HL-60/S4 treated with retinoic acid at 250 ng/mL for 4 days and 3 days (cell line): Measurements from ENCODE around the gene CENPI.
"Not testable (repeated sequence)": the region's sequence is repeated elsewhere in the genome, so short reads cannot be mapped to it uniquely, and the experiment has no call there.

ENCODE experiments used
- in situ Hi-C: fragments of 300-500 bp; cut with MboI; formaldehyde crosslinking; loops from 2 replicates; pipeline ENCODE4 v1.7.0; 2022; ENCODE audit warnings: low sequenced_read_pairs

Gene CENPI, protein sequence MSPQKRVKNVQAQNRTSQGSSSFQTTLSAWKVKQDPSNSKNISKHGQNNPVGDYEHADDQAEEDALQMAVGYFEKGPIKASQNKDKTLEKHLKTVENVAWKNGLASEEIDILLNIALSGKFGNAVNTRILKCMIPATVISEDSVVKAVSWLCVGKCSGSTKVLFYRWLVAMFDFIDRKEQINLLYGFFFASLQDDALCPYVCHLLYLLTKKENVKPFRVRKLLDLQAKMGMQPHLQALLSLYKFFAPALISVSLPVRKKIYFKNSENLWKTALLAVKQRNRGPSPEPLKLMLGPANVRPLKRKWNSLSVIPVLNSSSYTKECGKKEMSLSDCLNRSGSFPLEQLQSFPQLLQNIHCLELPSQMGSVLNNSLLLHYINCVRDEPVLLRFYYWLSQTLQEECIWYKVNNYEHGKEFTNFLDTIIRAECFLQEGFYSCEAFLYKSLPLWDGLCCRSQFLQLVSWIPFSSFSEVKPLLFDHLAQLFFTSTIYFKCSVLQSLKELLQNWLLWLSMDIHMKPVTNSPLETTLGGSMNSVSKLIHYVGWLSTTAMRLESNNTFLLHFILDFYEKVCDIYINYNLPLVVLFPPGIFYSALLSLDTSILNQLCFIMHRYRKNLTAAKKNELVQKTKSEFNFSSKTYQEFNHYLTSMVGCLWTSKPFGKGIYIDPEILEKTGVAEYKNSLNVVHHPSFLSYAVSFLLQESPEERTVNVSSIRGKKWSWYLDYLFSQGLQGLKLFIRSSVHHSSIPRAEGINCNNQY

GRCh38 chrX:101097546-101098453 lies at the start of gene CENPI:
Gene CENPI, plus strand, starts transcription at chrX:101098204. Its CDS starts 2,867 bp downstream, at chrX:101101071.
- in situ Hi-C loops, result no loop called here

DNA sequence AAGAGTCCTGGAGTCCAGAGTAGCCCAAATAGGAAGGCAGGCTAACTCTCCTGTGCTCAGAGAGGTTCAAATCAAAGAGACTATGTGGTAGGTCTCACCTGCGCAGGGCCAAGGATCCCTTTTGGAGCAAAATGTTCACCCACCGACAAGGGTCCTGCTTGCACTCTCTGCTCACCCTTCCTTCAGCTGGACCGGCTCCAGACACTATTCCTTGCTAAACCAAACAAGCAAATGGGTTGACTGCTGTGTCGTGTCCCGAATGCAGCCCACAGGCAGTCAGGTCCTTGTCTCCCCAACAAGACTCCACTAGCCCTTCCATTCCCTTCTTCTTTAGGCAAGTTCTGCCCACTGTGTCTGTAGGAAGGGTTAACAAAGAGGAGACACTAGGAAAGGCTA lies 46.9 kb upstream of the CENPI start:
- in situ Hi-C loops, result no loop called here

DNA sequence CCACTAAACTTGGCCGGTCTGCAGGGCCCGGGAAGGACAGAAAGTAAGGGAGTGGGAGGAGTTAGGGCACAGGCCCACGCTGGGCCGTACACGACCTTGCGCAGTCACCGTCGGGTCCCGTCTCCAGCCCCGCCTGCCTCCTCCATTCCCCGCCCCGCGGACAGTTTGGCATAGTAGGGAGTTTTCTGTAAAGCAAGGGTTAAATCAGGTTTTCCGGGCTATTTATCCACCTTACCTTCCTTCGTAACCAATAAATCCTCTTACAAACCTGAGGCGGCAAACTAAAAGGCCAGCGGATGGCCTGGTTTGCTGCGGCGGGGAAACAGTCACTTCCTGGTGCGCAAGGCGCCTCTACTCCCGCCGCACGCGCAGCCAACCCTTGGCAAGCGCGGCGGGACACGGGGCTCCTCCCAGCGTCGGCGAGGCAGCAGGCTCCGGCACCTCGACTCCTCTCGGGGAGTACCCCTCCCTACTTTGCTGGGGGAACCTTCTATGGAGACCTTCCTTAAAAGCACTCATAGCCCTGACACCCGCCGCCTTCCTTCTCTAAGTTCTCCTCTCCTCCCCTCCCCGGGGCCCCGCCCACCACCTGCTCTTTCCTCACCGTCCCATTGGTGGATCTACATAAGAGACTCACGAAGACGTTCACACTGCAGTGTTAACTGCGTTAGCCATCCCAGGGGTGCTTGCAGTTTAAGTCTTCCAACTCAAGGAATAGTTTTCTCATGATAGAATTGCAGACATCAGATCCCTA lies 46.3 kb upstream of the CENPI start, which contains the start of gene TRMT2B:
TRMT2B (minus strand) TSS at position 563 of the 754 bp plus-strand sequence. CDS start 9,822 bp downstream, outside the sequence.
- in situ Hi-C loops, result no loop called here

GRCh38 chrX:101056551-101056950 lies 41.5 kb upstream of the CENPI start:
- in situ Hi-C loops, result not testable (repeated sequence)

DNA sequence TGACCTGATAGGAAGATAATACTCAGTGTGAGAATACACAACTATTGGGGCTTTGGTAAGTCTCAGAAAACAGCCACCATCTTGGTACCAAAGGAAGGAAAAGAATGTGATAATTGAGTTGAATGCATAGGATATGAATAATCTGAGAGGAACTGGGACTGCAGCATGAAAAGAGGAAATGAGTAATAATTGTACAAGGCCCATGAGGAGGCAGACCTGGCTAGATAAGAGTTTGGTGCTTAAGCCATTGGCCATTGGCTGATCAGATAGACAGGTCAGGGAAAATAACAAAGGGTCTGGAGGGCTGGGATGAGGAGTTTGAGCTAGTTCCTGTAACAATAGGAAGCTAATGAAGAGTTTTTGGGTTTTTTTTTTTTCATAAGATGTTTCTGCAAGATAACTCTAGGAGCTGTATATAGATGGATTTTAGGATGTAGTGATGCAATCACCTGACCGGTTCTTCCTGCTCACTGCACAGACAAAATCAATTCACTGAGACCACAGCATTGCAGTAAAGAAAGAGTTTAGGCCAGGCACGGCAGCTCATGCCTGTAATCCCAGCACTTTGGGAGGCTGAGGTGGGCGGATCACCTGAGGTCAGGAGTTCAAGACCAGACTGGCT lies 40.8 kb upstream of the CENPI start:
- in situ Hi-C loops, result no loop called here

GRCh38 chrX:101062176-101062575 lies 35.8 kb upstream of the CENPI start:
- in situ Hi-C loops, result no loop called here

- in situ Hi-C loops, result no loop called here
Observed at GRCh38 chrX:101071582-101071981, 26.4 kb upstream of the CENPI start.

DNA sequence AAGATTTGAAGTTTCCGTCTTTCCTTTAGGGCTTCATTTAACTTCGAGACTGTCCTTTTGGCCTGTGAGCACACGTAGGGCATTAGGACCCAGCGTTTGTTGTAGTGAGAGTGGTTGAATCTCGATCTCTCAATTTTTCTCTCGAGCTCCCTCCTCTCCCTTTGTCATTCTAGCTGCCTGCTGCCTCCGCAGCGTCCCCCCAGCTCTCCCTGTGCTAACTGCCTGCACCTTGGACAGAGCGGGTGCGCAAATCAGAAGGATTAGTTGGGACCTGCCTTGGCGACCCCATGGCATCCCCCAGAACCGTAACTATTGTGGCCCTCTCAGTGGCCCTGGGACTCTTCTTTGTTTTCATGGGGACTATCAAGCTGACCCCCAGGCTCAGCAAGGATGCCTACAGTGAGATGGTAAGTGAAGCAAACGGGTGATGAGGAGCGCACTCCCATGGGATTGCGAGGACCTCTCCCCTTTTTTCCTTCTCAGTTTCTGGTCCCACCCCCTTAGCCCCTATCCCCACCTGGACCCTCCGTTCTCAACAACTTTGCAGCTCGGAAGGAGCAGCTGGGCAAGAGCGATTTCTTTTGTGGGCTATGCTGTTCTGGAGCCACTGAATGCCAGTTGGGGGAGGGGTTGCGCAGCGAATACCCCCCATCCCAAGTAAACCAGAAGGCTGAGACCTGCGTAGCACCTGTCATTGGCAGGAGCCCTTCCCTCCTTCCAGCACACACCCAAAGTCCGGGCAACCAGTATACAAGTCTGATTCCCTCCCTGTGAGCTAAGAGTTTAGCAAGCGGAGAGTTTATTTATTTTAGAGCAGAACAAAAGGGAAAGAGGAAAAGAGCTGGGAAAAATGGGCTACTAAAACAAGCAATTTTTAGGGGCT lies 19.0 kb upstream of the CENPI start, which contains the start of gene TMEM35A:
TMEM35A (plus strand) TSS at position 164 of the 883 bp plus-strand sequence; CDS start at position 288, 124 bp downstream.
- in situ Hi-C loops, result no loop called here

GRCh38 chrX:101079736-101080270 lies 18.2 kb upstream of the CENPI start:
- in situ Hi-C loops, result no loop called here

DNA sequence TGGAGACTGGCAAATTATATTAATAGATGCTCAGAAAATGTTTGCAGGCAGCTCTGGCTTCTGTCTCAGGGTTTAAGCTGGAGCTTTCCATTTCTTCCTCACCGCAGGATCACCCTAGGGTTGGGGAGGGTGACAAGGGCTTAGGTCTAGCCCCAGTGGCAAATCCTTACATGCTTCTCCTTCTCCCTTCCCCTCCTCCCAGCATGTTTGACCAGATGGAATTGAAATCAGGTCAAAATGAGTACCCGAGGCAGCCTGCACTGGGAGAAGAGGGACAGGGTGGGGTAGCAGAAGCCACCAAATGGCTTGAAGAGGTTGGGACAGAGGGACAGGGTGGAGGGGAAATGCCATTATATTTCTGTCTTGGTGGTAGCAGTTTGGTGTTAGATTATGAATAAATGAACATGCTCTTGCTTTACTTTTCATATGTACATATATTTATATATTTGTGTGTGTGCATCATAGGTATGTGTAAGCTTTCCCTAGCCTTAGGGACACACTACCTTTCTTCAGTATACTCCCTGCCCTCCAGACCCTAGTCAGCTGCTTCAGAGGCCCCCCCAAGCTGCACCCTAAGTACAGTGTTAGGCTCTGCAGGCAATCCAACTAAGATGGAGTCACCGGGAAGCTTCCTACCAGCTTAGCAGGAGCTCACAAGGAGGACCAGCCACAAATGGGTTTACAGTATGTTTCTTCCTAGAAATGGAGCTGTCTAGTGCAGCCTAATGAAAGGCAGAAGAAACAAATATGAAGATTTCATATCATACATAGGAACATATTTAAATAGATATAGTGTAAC lies 17.5 kb upstream of the CENPI start:
- in situ Hi-C loops, result no loop called here

DNA sequence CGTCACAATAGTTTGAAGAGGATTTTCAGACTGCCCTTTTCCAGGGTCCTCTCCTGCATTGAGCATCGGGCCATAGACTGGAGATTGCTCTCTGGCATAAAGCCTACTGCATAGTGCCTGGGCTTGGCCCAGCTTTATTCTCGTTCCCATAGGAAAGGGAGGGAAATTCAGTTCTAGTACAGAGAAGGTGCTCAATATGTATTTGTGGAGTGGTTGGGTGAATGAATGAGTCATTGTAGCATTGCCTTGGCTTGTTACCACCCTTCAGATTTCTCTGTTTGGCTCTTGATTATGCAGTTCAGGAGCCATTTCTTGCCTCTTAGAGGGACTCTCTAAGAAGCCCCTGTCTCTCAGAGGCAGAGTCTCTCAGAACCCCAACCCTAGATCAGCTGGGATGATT lies 16.8 kb upstream of the CENPI start:
- in situ Hi-C loops, result no loop called here

DNA sequence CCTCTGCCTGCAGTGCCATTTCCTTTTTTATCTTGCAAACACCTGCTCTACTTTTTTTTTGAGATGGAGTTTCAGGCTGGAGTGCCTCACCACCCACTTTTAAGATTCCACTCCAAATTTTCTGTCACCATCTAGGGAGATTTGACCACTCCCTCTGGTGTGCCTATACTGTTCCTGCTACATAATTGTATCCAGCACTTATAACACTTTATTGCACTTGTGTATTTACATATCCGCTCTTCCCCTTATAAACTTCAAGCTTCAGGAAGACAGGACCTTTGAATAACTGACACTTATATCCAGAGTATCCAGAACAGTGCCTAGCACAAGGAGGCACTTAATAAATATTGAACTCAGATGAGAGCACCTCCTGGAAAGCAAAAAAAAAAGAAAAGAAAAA lies 6.2 kb upstream of the CENPI start:
- in situ Hi-C loops, result no loop called here

DNA sequence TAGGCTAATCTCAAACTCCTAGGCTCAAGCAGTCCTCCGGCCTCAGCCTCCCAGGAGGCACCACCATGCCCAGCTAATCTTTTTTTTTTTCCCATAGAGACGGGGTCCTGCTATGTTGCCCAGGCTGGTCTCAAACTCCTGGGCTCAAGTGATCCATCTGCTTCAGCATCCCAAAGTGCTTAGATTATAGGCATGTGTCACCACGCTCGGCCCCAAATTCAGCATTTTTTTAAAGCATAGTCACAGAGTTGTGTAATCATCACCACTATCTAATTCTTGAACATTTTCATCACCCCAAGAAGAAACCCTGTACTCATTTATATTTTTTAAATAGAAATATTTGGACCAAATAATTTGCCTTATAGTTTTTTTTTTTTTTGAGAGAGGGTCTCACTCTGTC lies 10.3 kb downstream of the CENPI start:
- in situ Hi-C loops, result no loop called here

GRCh38 chrX:101117701-101118100 lies 19.7 kb downstream of the CENPI start:
- in situ Hi-C loops, result no loop called here

GRCh38 chrX:101136235-101136634 lies 38.2 kb downstream of the CENPI start:
- in situ Hi-C loops, result no loop called here
